Heart left ventricle (tissue), 16 donors: ENCODE data around the gene PEX6. TPM values are rescaled to one million over a fixed set of nuclear protein-coding genes. Genes with fewer than 3 reads are reported as not detected.

Source experiments
- ATAC-seq, 4 donors: fragments of 200-7000 bp; cut with Tn5 transposase; one replicate each; pipeline ENCODE4 v1.9.1; 2020 to 2022; ENCODE audit warnings: moderate library complexity in 4 of 4, mild to moderate bottlenecking in 3 of 4, moderate number of reproducible peaks in 1 of 4
- DNase-seq, 5 donors: peaks; one replicate each; pipeline ENCODE4 v3.0.0-alpha.2; 2020
- H3K27ac ChIP-seq, 12 donors: fragments of 200-600 bp; sonication (generic) in 4 of 12; one replicate each; pipeline versions ENCODE4 v1.5.0 to v1.8.0; 2016 to 2022; ENCODE audit warnings: mild to moderate bottlenecking in 2 of 12
- H3K27me3 ChIP-seq, 9 donors: fragments of 200-600 bp; sonication (generic) in 2 of 9; one replicate each; pipeline versions ENCODE4 v1.5.1 to v1.8.0; 2016 to 2022; ENCODE audit warnings: mild to moderate bottlenecking in 3 of 9
- H3K36me3 ChIP-seq, 9 donors: fragments of 200-600 bp; sonication (generic) in 2 of 9; one replicate each; pipeline versions ENCODE4 v1.5.0 to v1.8.0; 2018 to 2022; ENCODE audit warnings: mild to moderate bottlenecking in 2 of 9
- H3K4me1 ChIP-seq, 12 donors: fragments of 200-600 bp; sonication (generic) in 4 of 12; one replicate each; pipeline versions ENCODE4 v1.5.0 to v1.8.0; 2016 to 2022; ENCODE audit warnings: mild to moderate bottlenecking in 3 of 12
- H3K4me3 ChIP-seq, 12 donors: fragments of 200-600 bp; sonication (generic) in 4 of 12; one replicate each; pipeline versions ENCODE4 v1.5.0 to v1.8.0; 2017 to 2022; ENCODE audit warnings: mild to moderate bottlenecking in 9 of 12, moderate library complexity in 4 of 12
- H3K9me3 ChIP-seq, 12 donors: fragments of 200-600 bp; sonication (generic) in 4 of 12; one replicate each; pipeline versions ENCODE4 v1.5.0 to v1.8.0; 2016 to 2022; ENCODE audit warnings: mild to moderate bottlenecking in 1 of 12
- POLR2A ChIP-seq, 2 donors: fragments of 450-650 bp; IDR thresholded peaks; one replicate each; pipeline ENCODE4 v1.6.1; 2017; ENCODE audit warnings: antibody characterized with exemption in 2 of 2, mild to moderate bottlenecking in 2 of 2, moderate library complexity in 2 of 2
- WGBS, 4 donors: extraction: QIAGEN DNeasy Blood & Tissue Kit in 2 of 4; methylation state at CpG; one replicate each; pipeline versions ENCODE4 v1.1.5 to v1.1.7; 2013 to 2018; 5-methylcytosine and 5-hydroxymethylcytosine counted together
- intact Hi-C, 10 donors: fragments of 100-400 bp; cut with DNase I; formaldehyde crosslinking; loops; one replicate each; pipeline versions ENCODE4 v1.11.1 to v1.14.2; 2022
- polyA plus RNA-seq, 2 donors: library from polyadenylated mRNA; stranded (reverse); fragments of 200-250 nt; gene quantifications; one replicate each; pipeline ENCODE4 v1.2.3, GENCODE V29; 2013
- total RNA-seq, 9 donors: library from RNA; depleted of rRNA in 2 of 9; stranded (reverse); fragments of >200 nt in 2 of 9; fragmentation: NEBNext Ultra II Directional in 3 of 9; extraction: Animal tissue kit (Norgen Biotek cat#: 25700) in 3 of 9; gene quantifications; one replicate each; pipeline versions ENCODE4 v1.1.0 to v1.2.4, GENCODE V29; 2016 to 2023
- TF ChIP-seq, protein P1 (sequence below), 12 donors: fragments of 200-600 bp; sonication (generic) in 4 of 12; IDR thresholded peaks; one replicate each; pipeline versions ENCODE4 v1.5.0 to v1.8.0; 2018 to 2022; ENCODE audit warnings: antibody characterized with exemption in 12 of 12, mild to moderate bottlenecking in 5 of 12
- donor health status: ischemic (EF 13 %, LVEDD 7.1; RV severe dilation, severe dysfunction).
- donor health status: healthy with polysubstance abuse.
- donor health status: DM: no; HTN: yes; CAD: no.
- donor health status: DM: no; HTN: no; CAD: no.
- donor health status: ischemic (EF 25% LVEDD 6.9; RV normal size, moderate dysfunction).
- donor health status: ischemic (EF 25% LVEDD 5.7; RV mildly dilated, moderate dysfunction).
- donor health status: healthy.
- donor health status: DM: yes; HTN: yes; CAD: no.
- donor health status: ischemic (EF 35%, LVEDD 5.7; RV mildly dilated, moderate dysfunction).
- donor health status: nonischemic (EF 11% LVEDD 7.7; RV severe dilation, severe dysfunction).
- donor health status: DM: yes; HTN: yes; CAD: no.
- donor health status: PGD.
- donor health status: ischemic (EF 29% LVEDD 5.4; RV normal size, mild dysfunction).
- donor health status: nonischemic (EF 23%, LVEDD 6.1; RV moderate dilation, normal function).

The PEX6 gene
- total and polyA plus RNA-seq, 11 donors: 10.3 to 27.3 (median 17.8) TPM

DNA sequence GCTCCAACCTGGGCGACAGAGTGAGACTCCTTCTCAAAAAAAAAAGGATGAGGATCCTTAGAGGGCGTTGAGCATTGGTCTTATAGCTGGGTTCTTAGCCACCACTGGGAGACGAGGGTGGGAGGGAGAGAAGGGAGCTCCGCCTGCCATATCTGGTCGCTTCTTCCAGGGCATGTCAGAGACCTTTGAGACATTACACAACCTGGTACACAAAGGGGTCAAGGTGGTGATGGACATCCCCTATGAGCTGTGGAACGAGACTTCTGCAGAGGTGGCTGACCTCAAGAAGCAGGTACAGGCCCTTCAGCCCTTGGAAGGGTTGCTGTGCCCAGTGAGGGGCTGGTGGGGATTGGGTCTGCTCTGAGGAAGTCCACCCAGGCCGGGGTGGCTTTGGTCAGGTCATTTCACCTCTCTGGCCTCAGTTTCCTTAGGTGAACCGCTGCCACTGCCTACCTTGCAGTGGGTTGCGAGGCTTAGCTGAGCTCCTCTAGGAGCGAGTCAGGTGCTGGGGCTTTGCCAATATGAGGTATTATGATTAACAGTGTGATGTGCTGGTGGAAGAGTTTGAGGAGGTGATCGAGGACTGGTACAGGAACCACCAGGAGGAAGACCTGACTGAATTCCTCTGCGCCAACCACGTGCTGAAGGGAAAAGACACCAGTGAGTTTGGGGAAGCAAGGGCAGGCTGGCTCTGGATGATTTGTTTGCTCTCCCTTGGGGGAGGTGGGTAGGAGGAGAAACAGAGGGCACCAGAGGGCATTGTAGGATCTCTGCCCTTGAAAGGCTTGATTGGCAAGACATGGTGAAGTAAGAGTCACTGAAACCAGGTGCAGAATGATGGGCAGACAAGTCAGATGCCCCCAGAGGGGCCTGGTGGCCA, 41.2 kb downstream of the PEX6 start:
- intact Hi-C loops: no loop called here
- DNase-seq: no peak
- no peak for ATAC-seq
- Histone ChIP-seq H3K27ac (no peak overlapping the region), H3K27me3 (no peaks in the 10 kb centered on the region), H3K4me1 (peaks cover 0 to 26% (median under 1%) of the 10 kb centered on the region in 12 donors), H3K4me3 (no peak overlapping the region), H3K36me3 (peaks cover 0 to 90% (median 60%) of the 10 kb centered on the region in 9 donors), H3K9me3 (no peaks in the 10 kb centered on the region)
- TF ChIP-seq POLR2A (IDR thresholded peaks at IDR 0.05): no peak
- TF ChIP-seq, protein P1, sequence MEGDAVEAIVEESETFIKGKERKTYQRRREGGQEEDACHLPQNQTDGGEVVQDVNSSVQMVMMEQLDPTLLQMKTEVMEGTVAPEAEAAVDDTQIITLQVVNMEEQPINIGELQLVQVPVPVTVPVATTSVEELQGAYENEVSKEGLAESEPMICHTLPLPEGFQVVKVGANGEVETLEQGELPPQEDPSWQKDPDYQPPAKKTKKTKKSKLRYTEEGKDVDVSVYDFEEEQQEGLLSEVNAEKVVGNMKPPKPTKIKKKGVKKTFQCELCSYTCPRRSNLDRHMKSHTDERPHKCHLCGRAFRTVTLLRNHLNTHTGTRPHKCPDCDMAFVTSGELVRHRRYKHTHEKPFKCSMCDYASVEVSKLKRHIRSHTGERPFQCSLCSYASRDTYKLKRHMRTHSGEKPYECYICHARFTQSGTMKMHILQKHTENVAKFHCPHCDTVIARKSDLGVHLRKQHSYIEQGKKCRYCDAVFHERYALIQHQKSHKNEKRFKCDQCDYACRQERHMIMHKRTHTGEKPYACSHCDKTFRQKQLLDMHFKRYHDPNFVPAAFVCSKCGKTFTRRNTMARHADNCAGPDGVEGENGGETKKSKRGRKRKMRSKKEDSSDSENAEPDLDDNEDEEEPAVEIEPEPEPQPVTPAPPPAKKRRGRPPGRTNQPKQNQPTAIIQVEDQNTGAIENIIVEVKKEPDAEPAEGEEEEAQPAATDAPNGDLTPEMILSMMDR (IDR thresholded peaks at IDR 0.05): no peak
- 93 to 95% (median 94%) methylated on average over 12 to 13 of the region's 13 CpGs for WGBS, 4 donors

DNA sequence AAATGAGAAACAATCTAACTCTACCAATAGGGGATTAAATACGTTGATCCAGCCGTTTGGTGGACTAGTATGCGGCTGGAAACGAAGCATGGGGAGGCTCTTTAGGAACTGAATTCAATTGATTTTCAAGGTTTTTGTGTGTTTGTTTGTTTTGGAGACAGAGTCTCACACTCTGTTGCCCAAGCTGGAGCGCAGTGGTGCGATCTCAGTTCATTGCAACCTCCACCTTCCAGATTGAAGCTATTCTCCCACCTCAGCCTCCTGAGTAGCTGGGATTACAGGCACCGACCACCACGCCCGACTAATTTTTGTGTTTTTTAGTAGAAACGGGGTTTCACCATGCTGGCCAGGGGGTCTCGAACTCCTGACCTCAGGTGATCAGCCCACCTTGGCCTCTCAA, 42.6 kb downstream of the PEX6 start:
- peaks cover 0 to 40% (median 5%) of the 10 kb centered on the region in 12 donors for H3K4me1 ChIP-seq
- intact Hi-C loops: no loop called here
- no peaks in the 10 kb centered on the region for H3K27me3 ChIP-seq
- no peak for ATAC-seq
- TF ChIP-seq, protein P1 (IDR thresholded peaks at IDR 0.05): no peak
- TF ChIP-seq POLR2A (IDR thresholded peaks at IDR 0.05): no peak
- H3K27ac ChIP-seq: no peak overlapping the region
- 91 to 96% (median 95%) methylated on average over 11 of the region's 11 CpGs for WGBS, 4 donors
- DNase-seq: no peak
- H3K36me3 ChIP-seq: peaks cover 0 to 97% (median 62%) of the 10 kb centered on the region in 9 donors
- H3K4me3 ChIP-seq: no peak overlapping the region
- H3K9me3 ChIP-seq: no peaks in the 10 kb centered on the region

DNA sequence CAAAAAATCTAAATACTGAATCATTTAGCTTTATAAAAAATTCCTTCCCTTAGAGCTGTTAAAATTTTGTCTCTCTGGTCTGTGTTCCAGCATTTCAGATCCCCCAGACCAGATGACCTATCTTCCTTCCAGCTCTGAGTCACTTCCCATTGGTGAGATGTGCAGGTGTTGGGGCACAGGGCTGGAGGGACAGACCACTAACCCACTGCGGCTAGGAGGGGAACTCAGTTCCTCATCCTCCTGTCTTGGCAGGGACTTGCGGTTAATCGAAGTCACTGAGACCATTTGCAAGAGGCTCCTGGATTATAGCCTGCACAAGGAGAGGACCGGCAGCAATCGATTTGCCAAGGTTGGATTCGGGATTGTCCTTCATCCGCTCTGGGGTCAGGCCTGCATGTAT, 43.7 kb downstream of the PEX6 start:
- no peak for DNase-seq
- H3K9me3 ChIP-seq: no peaks in the 10 kb centered on the region
- intact Hi-C loops: no loop called here
- H3K4me3 ChIP-seq: no peak overlapping the region
- no peak for ATAC-seq
- WGBS, 4 donors: 76 to 91% (median 83%) methylated on average over 7 of the region's 7 CpGs
- TF ChIP-seq POLR2A (IDR thresholded peaks at IDR 0.05): no peak
- TF ChIP-seq, protein P1 (IDR thresholded peaks at IDR 0.05): no peak
- no peaks in the 10 kb centered on the region for H3K27me3 ChIP-seq
- H3K4me1 ChIP-seq: peaks cover under 1 to 51% (median 13%) of the 10 kb centered on the region in 12 donors
- no peak overlapping the region for H3K27ac ChIP-seq
- H3K36me3 ChIP-seq: peaks cover 0 to 87% (median 60%) of the 10 kb centered on the region in 9 donors

DNA sequence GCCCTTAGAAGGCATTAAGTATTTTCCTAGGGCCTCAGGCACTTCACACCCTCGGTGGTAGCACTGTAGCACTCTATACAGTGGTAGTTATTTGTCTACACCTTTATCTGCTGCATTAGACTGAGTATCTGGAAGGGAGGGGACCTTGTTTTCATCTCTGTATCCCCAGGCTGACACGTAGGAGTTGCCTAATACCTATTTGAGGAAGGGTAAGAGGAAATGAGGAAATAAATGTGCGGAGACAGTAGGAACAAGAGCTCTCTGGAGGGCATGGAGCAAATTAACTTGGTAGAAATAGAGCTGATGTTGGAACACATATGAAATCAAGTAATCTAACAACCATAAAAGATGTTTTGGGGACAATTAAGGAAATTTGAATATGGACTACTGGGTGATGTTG, 45.8 kb downstream of the PEX6 start:
- Histone ChIP-seq H3K4me1 (peaks cover 4 to 62% (median 21%) of the 10 kb centered on the region in 12 donors), H3K27ac (peak overlapping the region in 1 of 12 donors; percentile 47), H3K4me3 (peak overlapping the region in 1 of 12 donors; percentile 18), H3K9me3 (no peaks in the 10 kb centered on the region), H3K27me3 (no peaks in the 10 kb centered on the region), H3K36me3 (peaks cover 0 to 66% (median 48%) of the 10 kb centered on the region in 9 donors)
- DNase-seq (no peak), ATAC-seq (no peak)
- no peak for TF ChIP-seq POLR2A (IDR thresholded peaks at IDR 0.05)
- TF ChIP-seq, protein P1 (IDR thresholded peaks at IDR 0.05): no peak
- WGBS, 4 donors: 48 to 57% (median 54%) methylated on average over 3 of the region's 3 CpGs
- intact Hi-C loops: loop anchor here in 1 of 10 donors (5.0 kb wide), 1 partner anchor 119 kb away; the partner anchor contains the start of gene CUL7
